Mesendoderm (in vitro differentiated cells): ENCODE measurements around the gene DR1.

ENCODE experiments used
- DNase-seq: peaks from one replicate; pipeline ENCODE4 v3.0.0; 2013
- H2AK5ac ChIP-seq: 2 replicates; pipeline ENCODE4 v1.6.1; 2013; ENCODE audit warnings: low read length, inconsistent platforms
- H2BK120ac ChIP-seq: 2 replicates; pipeline ENCODE4 v1.6.1; 2013; ENCODE audit warnings: low read depth, mild to moderate bottlenecking, low read length, moderate library complexity, mixed read lengths
- H2BK15ac ChIP-seq: replicated peaks from 2 replicates; pipeline ENCODE4 v1.6.1; 2013; ENCODE audit warnings: low read depth, mild to moderate bottlenecking, moderate library complexity
- H2BK5ac ChIP-seq: 2 replicates; pipeline ENCODE4 v1.6.1; 2013; ENCODE audit warnings: low read length, inconsistent platforms
- H3K18ac ChIP-seq: 2 replicates; pipeline ENCODE4 v1.6.1; 2013; ENCODE audit warnings: mild to moderate bottlenecking, low read length, mixed read lengths
- H3K23ac ChIP-seq: one replicate; pipeline ENCODE4 v1.6.1; 2013; ENCODE audit warnings: low read length
- H3K27ac ChIP-seq: 2 replicates; pipeline ENCODE4 v1.5.1; 2013; ENCODE audit warnings: low read depth, mild to moderate bottlenecking, inconsistent platforms, low read length, moderate library complexity
- H3K27me3 ChIP-seq: 2 replicates; pipeline ENCODE4 v1.6.1; 2013; ENCODE audit warnings: low read length, control low read depth, mild to moderate bottlenecking, inconsistent platforms; ENCODE audit not compliant: insufficient read depth, poor library complexity
- H3K36me3 ChIP-seq: 2 replicates; pipeline ENCODE4 v1.6.1; 2013; ENCODE audit warnings: low read length, inconsistent platforms; ENCODE audit not compliant: control insufficient read depth, insufficient read depth
- H3K4ac ChIP-seq: one replicate; pipeline ENCODE4 v1.6.1; 2013; ENCODE audit warnings: low read depth, mild to moderate bottlenecking, low read length, moderate library complexity
- H3K4me1 ChIP-seq: 2 replicates; pipeline ENCODE4 v1.6.1; 2013; ENCODE audit warnings: low read depth, low read length, inconsistent platforms; ENCODE audit not compliant: control insufficient read depth
- H3K4me2 ChIP-seq: 2 replicates; pipeline ENCODE4 v1.6.1; 2013; ENCODE audit warnings: low read length
- H3K4me3 ChIP-seq: 2 replicates; pipeline ENCODE4 v1.5.1; 2013; ENCODE audit warnings: mild to moderate bottlenecking, low read length
- H3K56ac ChIP-seq: one replicate; pipeline ENCODE4 v1.6.1; 2013; ENCODE audit warnings: low read length
- H3K79me1 ChIP-seq: 2 replicates; pipeline ENCODE4 v1.6.1; 2013; ENCODE audit warnings: low read length, inconsistent platforms
- H3K79me2 ChIP-seq: 2 replicates; pipeline ENCODE4 v1.6.1; 2013; ENCODE audit warnings: mild to moderate bottlenecking, low read length; ENCODE audit not compliant: control insufficient read depth, insufficient read depth
- H3K9ac ChIP-seq: 2 replicates; pipeline ENCODE4 v1.6.1; 2013; ENCODE audit warnings: low read length, inconsistent platforms
- H4K5ac ChIP-seq: one replicate; pipeline ENCODE4 v1.6.1; 2013; ENCODE audit warnings: low read length
- H4K8ac ChIP-seq: one replicate; pipeline ENCODE4 v1.6.1; 2013; ENCODE audit warnings: low read depth, mild to moderate bottlenecking, control low read depth, low read length, moderate library complexity
- WGBS: extraction: QIAGEN DNeasy Blood & Tissue Kit; methylation state at CpG from one replicate; pipeline ENCODE4 v1.1.7; 2013; ENCODE audit warnings: low lambda C conversion rate, missing lambda C conversion rate; ENCODE audit not compliant: insufficient coverage; ENCODE audit errors: extremely low coverage; 5-methylcytosine and 5-hydroxymethylcytosine counted together

The DR1 gene

DNA sequence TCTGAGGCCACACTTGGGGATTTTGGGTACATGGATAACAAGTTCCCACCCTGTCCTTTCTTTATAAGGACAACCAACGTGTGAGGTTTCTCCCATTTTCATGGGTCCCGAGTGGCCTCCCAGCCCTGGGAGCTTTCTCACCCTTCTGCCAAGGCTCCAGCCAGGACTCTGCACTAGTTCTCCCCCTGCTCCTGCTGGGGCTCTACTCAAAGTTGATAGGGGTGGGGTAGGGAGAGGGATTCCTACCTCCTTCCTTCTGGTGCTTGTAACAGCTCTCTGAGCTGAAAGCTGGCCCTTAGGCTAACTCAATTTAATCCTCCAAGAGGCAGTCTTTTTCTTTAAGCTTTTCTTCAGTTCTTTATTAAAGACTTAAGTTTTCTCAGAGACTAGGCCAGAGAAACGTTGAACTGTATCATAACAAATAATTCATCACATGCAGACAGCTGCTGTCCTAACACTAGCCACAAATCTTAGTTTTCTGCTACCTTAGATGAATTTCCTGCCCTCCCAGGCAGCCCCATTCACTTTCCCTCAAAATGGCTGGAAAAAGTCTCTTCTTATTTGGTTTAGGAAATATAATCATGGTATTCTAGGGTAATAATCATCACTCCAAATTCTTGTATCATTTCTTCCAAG lies 22.4 kb upstream of the DR1 start:
- Histone ChIP-seq H4K5ac (no peak overlapping the region), H3K4ac (no peak overlapping the region), H2BK15ac (no peak overlapping the region), H3K27me3 (no peaks in the 10 kb centered on the region), H3K27ac (no peak overlapping the region), H3K79me2 (no peaks in the 10 kb centered on the region), H2AK5ac (no peak overlapping the region), H3K9ac (no peak overlapping the region), H2BK5ac (no peak overlapping the region), H3K4me1 (no peaks in the 10 kb centered on the region), H3K56ac (no peak overlapping the region), H4K8ac (no peak overlapping the region), H3K4me2 (no peak overlapping the region), H3K23ac (no peak overlapping the region), H3K79me1 (no peaks in the 10 kb centered on the region), H2BK120ac (no peak overlapping the region), H3K18ac (no peak overlapping the region), H3K4me3 (no peak overlapping the region), H3K36me3 (no peaks in the 10 kb centered on the region)
- no peak for DNase-seq
- WGBS, result no CpG with 5 or more reads among the region's 3 CpGs

DNA sequence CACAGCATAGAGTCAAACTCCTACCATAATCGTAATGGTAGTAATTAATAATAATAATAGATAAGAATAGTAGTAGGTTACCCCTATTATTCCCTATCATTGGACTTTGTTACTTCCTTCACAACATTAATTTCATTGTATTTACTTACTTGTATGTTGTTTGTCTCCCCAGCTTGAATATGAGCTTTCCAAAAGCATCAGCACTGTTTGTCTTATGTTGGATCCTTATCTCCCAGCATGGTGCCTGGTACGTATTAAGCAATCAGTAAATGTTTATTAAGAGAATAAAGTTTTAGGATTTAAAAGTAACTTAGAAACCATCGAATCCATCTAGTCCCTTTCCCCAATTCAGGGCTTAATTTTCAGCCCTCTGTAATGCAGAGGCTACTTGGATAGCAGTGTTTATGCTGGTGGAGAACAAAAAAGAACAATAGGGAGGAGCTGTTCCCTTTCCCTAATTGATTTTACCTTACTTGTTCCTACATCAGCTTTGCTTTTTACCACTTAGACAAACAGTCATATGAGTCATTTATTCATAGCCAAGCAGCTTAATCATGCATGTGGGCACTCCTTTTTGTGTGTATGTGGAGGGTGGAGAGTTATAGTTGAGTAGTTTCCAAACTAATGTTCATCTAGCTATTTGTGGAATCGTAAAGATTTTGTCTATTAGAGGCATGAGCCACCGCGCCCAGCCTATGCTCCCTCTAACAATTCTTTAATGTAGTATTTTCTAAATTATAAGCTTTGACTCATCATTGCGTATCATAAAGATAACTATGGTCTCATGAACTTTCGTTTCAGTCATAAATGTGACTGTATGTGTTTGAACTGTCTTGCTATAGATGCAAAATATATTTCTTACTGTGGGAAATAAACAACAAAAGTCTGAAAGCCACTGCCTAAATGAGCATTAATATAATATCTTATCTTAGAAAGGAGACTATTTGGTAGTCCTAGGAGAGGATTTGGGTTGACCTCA lies 20.9 kb upstream of the DR1 start:
- no peak for DNase-seq
- Histone ChIP-seq H3K4me3 (no peak overlapping the region), H2BK120ac (no peak overlapping the region), H4K8ac (no peak overlapping the region), H3K79me2 (no peaks in the 10 kb centered on the region), H4K5ac (no peak overlapping the region), H2AK5ac (no peak overlapping the region), H2BK5ac (no peak overlapping the region), H3K18ac (no peak overlapping the region), H3K27ac (no peak overlapping the region), H2BK15ac (no peak overlapping the region), H3K9ac (no peak overlapping the region), H3K4ac (no peak overlapping the region), H3K79me1 (no peaks in the 10 kb centered on the region), H3K4me1 (no peaks in the 10 kb centered on the region), H3K27me3 (no peaks in the 10 kb centered on the region), H3K56ac (no peak overlapping the region), H3K36me3 (no peaks in the 10 kb centered on the region), H3K4me2 (no peak overlapping the region), H3K23ac (no peak overlapping the region)
- no CpG with 5 or more reads among the region's 8 CpGs for WGBS

DNA sequence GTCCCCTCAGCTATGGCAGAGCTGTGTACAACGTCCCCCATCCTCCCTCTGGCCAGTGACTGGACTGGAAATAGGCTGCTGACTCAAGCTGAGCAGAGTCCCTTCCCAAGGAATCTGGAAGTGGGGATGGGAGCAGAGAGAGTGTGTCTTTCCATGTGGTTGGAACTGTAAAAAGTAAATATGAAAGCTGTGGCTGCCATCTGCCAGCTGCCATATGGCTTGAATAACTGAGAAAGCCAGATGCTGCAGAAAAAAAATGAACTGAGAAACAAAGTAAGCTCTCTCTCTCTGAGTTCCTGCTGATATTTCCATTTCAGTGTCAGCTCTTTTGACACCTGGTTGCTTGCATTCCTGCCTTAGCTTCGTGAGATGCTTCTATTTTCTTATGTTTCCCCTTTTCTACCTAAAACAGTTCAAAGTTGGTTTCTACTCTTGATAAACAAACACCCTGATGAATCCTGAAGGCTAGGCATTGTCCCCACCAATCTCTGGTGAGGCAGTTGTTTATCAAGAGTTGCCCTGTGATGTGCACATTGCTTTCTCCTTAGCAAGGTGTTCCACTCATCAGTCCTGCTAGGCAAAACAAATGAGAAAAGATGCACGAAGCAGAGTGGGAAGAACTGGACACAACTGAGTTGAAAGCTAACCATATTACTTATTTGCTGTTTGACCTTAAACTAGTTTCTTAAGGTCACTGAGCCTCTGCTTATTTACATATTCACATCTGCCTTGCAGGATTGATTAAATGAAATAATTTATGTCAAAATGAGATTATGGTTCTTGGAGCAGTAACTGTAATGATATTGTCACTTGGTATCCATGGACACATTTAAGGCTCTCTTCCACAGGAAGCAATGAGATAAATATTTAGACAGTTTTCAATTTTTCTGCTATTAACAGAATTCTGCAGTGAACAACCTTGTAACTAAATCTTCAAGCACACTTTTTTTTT lies 16.6 kb upstream of the DR1 start:
- no peak overlapping the region for H2BK120ac ChIP-seq
- no peaks in the 10 kb centered on the region for H3K27me3 ChIP-seq
- no peak overlapping the region for H4K5ac ChIP-seq
- no peak overlapping the region for H3K56ac ChIP-seq
- no peak overlapping the region for H2BK15ac ChIP-seq
- no peaks in the 10 kb centered on the region for H3K36me3 ChIP-seq
- H3K27ac ChIP-seq, result no peak overlapping the region
- H3K4me3 ChIP-seq, result no peak overlapping the region
- no peak overlapping the region for H3K18ac ChIP-seq
- WGBS, result no CpG with 5 or more reads among the region's 3 CpGs
- no peaks in the 10 kb centered on the region for H3K4me1 ChIP-seq
- no peak overlapping the region for H3K4ac ChIP-seq
- H3K23ac ChIP-seq, result no peak overlapping the region
- H3K4me2 ChIP-seq, result no peak overlapping the region
- H3K79me2 ChIP-seq, result no peaks in the 10 kb centered on the region
- no peak overlapping the region for H4K8ac ChIP-seq
- H2AK5ac ChIP-seq, result no peak overlapping the region
- no peaks in the 10 kb centered on the region for H3K79me1 ChIP-seq
- DNase-seq, result no peak
- H2BK5ac ChIP-seq, result no peak overlapping the region
- H3K9ac ChIP-seq, result no peak overlapping the region

DNA sequence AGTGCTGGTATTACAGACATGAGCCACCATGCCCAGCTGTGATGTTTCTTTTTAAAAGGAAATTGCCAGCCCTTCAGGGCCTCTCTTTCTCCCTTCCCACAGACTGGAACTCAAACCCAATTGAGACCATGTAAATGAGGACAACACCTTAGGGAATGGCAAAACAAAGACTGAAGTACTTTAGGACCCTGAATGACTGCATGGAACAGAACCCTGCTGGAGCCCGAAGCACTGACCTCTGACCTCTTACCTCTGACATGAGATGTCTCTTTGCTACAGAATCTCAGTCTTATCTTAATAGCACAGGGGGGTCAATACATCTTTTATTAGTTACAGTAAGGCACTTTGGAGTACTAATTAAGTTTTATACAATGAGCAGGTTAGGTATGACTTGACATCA lies 15.5 kb upstream of the DR1 start:
- Histone ChIP-seq H3K79me2 (no peaks in the 10 kb centered on the region), H2BK5ac (no peak overlapping the region), H3K27me3 (no peaks in the 10 kb centered on the region), H3K27ac (no peak overlapping the region), H3K18ac (no peak overlapping the region), H3K9ac (no peak overlapping the region), H2AK5ac (no peak overlapping the region), H2BK120ac (no peak overlapping the region), H3K56ac (no peak overlapping the region), H4K8ac (no peak overlapping the region), H3K23ac (no peak overlapping the region), H3K4ac (no peak overlapping the region), H3K4me3 (no peak overlapping the region), H3K36me3 (no peaks in the 10 kb centered on the region), H3K4me2 (no peak overlapping the region), H2BK15ac (no peak overlapping the region), H3K79me1 (no peaks in the 10 kb centered on the region), H3K4me1 (no peaks in the 10 kb centered on the region), H4K5ac (no peak overlapping the region)
- no CpG with 5 or more reads among the region's 1 CpG for WGBS
- DNase-seq, result no peak

DNA sequence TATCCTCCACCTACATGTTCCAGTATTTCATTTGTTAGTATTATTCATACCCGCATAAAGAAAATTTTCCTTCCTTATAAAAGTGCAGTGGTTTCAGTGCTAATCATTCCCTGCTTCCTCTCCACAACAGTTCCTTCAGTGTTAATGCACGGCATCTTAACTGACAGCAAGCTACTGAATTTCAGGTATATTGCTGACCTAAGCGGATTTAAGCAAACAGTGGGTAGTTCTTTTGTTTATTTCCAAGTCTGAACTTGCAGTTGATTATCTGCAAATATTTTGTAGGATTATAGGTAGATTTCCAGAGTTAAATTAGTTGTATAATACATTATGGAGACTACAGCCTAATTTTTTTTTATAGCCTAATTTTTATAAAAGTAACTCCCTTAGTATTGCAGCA lies 15.1 kb upstream of the DR1 start:
- no peaks in the 10 kb centered on the region for H3K36me3 ChIP-seq
- H3K18ac ChIP-seq, result no peak overlapping the region
- H4K8ac ChIP-seq, result no peak overlapping the region
- H3K23ac ChIP-seq, result no peak overlapping the region
- H3K79me2 ChIP-seq, result no peaks in the 10 kb centered on the region
- DNase-seq, result no peak
- H3K56ac ChIP-seq, result no peak overlapping the region
- no peak overlapping the region for H4K5ac ChIP-seq
- no peak overlapping the region for H3K4me2 ChIP-seq
- H3K4me1 ChIP-seq, result no peaks in the 10 kb centered on the region
- no peak overlapping the region for H3K9ac ChIP-seq
- no peaks in the 10 kb centered on the region for H3K79me1 ChIP-seq
- H3K4ac ChIP-seq, result no peak overlapping the region
- H2AK5ac ChIP-seq, result no peak overlapping the region
- H2BK5ac ChIP-seq, result no peak overlapping the region
- H3K4me3 ChIP-seq, result no peak overlapping the region
- no peaks in the 10 kb centered on the region for H3K27me3 ChIP-seq
- no peak overlapping the region for H2BK120ac ChIP-seq
- no CpG with 5 or more reads among the region's 3 CpGs for WGBS
- no peak overlapping the region for H3K27ac ChIP-seq
- H2BK15ac ChIP-seq, result no peak overlapping the region
